GM19438 (cell line): ENCODE measurements around the gene ZNF689.
A peak's percentile ranks its signal among the peaks of the same experiment; 100 is the strongest.
"Not testable (repeated sequence)": the region's sequence is repeated elsewhere in the genome, so short reads cannot be mapped to it uniquely, and the experiment has no call there.

Experiments
- ATAC-seq: cut with Tn5 transposase; IDR thresholded peaks from one replicate; pipeline ENCODE4 v1.9.1; 2021; ENCODE audit warnings: low read depth; ENCODE audit not compliant: unreplicated experiment

Gene ZNF689

GRCh38 chr16:30637139-30637538 lies 26.9 kb upstream of the ZNF689 start:
- ATAC-seq: not testable (repeated sequence)

GRCh38 chr16:30636599-30636998 lies 26.4 kb upstream of the ZNF689 start:
- no peak for ATAC-seq

- no peak for ATAC-seq
These were observed 23.3 kb upstream of the ZNF689 start for GRCh38 chr16:30633526-30633925.

GRCh38 chr16:30632454-30632853 lies 22.3 kb upstream of the ZNF689 start:
- not testable (repeated sequence) for ATAC-seq

GRCh38 chr16:30628628-30629540 lies 18.7 kb upstream of the ZNF689 start:
- ATAC-seq: no peak

- ATAC-seq: no peak
These were observed 16.0 kb upstream of the ZNF689 start for GRCh38 chr16:30626236-30626635.

- ATAC-seq: no peak
These were observed 13.5 kb upstream of the ZNF689 start for GRCh38 chr16:30623536-30624283.

GRCh38 chr16:30622455-30623032 lies 12.4 kb upstream of the ZNF689 start:
- ATAC-seq: no peak

GRCh38 chr16:30621765-30622164 lies 11.6 kb upstream of the ZNF689 start:
- no peak for ATAC-seq

GRCh38 chr16:30620169-30620568 lies 10.0 kb upstream of the ZNF689 start:
- no peak for ATAC-seq

GRCh38 chr16:30619638-30620037 lies 9.4 kb upstream of the ZNF689 start:
- ATAC-seq: no peak

GRCh38 chr16:30619202-30619601 lies 9.0 kb upstream of the ZNF689 start:
- no peak for ATAC-seq

GRCh38 chr16:30615358-30616091 lies 5.3 kb upstream of the ZNF689 start:
- ATAC-seq: no peak

GRCh38 chr16:30609002-30609925 lies 925 bp downstream of the ZNF689 start:
- ATAC-seq: peak; percentile 17

- no peak for ATAC-seq
These were observed 4.2 kb downstream of the ZNF689 start for GRCh38 chr16:30606004-30606403.

GRCh38 chr16:30605158-30605557 lies 5.0 kb downstream of the ZNF689 start:
- ATAC-seq: no peak

GRCh38 chr16:30604316-30604947 lies 5.8 kb downstream of the ZNF689 start:
- no peak for ATAC-seq

- no peak for ATAC-seq
These were observed 6.3 kb downstream of the ZNF689 start for GRCh38 chr16:30603945-30604315.

- no peak for ATAC-seq
These were observed 7.4 kb downstream of the ZNF689 start for GRCh38 chr16:30602616-30603277.
